IPS-15b (cell line): ENCODE measurements around the gene SHANK2.

Experiments
- H3K27me3 ChIP-seq: one replicate; pipeline ENCODE4 v1.6.1; 2013; ENCODE audit warnings: low read length; ENCODE audit not compliant: control insufficient read depth, insufficient read depth
- H3K36me3 ChIP-seq: one replicate; pipeline ENCODE4 v1.6.1; 2013; ENCODE audit warnings: low read length; ENCODE audit not compliant: control insufficient read depth, insufficient read depth
- H3K4me1 ChIP-seq: one replicate; pipeline ENCODE4 v1.6.1; 2013; ENCODE audit warnings: mild to moderate bottlenecking, low read length; ENCODE audit not compliant: control insufficient read depth, insufficient read depth
- H3K4me3 ChIP-seq: one replicate; pipeline ENCODE4 v1.5.1; 2013; ENCODE audit warnings: low read depth, low read length
- H3K9ac ChIP-seq: one replicate; pipeline ENCODE4 v1.6.1; 2013; ENCODE audit warnings: low read depth, mild to moderate bottlenecking, low read length
- H3K9me3 ChIP-seq: one replicate; pipeline ENCODE4 v1.6.1; 2013; ENCODE audit warnings: mild to moderate bottlenecking, low read length; ENCODE audit not compliant: control insufficient read depth, insufficient read depth

The SHANK2 gene

GRCh38 chr11:71211631-71212030 lies 40.7 kb downstream of the SHANK2 start:
- Histone ChIP-seq H3K9me3 (no peaks in the 10 kb centered on the region), H3K9ac (no peak overlapping the region), H3K4me1 (no peaks in the 10 kb centered on the region), H3K4me3 (no peak overlapping the region), H3K27me3 (no peaks in the 10 kb centered on the region), H3K36me3 (no peaks in the 10 kb centered on the region)

- H3K9me3 ChIP-seq: no peaks in the 10 kb centered on the region
- no peaks in the 10 kb centered on the region for H3K27me3 ChIP-seq
- no peaks in the 10 kb centered on the region for H3K4me1 ChIP-seq
- H3K36me3 ChIP-seq: no peaks in the 10 kb centered on the region
- no peak overlapping the region for H3K4me3 ChIP-seq
- H3K9ac ChIP-seq: no peak overlapping the region
Measured at GRCh38 chr11:71210861-71211260, 41.5 kb downstream of the SHANK2 start.

GRCh38 chr11:71209656-71210055 lies 42.7 kb downstream of the SHANK2 start:
- Histone ChIP-seq H3K36me3 (no peaks in the 10 kb centered on the region), H3K9ac (no peak overlapping the region), H3K27me3 (no peaks in the 10 kb centered on the region), H3K4me1 (no peaks in the 10 kb centered on the region), H3K4me3 (no peak overlapping the region), H3K9me3 (no peaks in the 10 kb centered on the region)

GRCh38 chr11:71209181-71209580 lies 43.2 kb downstream of the SHANK2 start:
- H3K9me3 ChIP-seq: no peaks in the 10 kb centered on the region
- no peak overlapping the region for H3K4me3 ChIP-seq
- no peaks in the 10 kb centered on the region for H3K4me1 ChIP-seq
- no peaks in the 10 kb centered on the region for H3K36me3 ChIP-seq
- H3K9ac ChIP-seq: no peak overlapping the region
- no peaks in the 10 kb centered on the region for H3K27me3 ChIP-seq

GRCh38 chr11:71208011-71208774 lies 44.2 kb downstream of the SHANK2 start:
- Histone ChIP-seq H3K36me3 (no peaks in the 10 kb centered on the region), H3K27me3 (no peaks in the 10 kb centered on the region), H3K9me3 (no peaks in the 10 kb centered on the region), H3K4me1 (no peaks in the 10 kb centered on the region), H3K9ac (no peak overlapping the region), H3K4me3 (no peak overlapping the region)

- Histone ChIP-seq H3K27me3 (no peaks in the 10 kb centered on the region), H3K9ac (no peak overlapping the region), H3K36me3 (no peaks in the 10 kb centered on the region), H3K4me3 (no peak overlapping the region), H3K4me1 (no peaks in the 10 kb centered on the region), H3K9me3 (no peaks in the 10 kb centered on the region)
Measured at GRCh38 chr11:71207563-71207962, 44.8 kb downstream of the SHANK2 start.

- Histone ChIP-seq H3K4me1 (no peaks in the 10 kb centered on the region), H3K27me3 (no peaks in the 10 kb centered on the region), H3K9ac (no peak overlapping the region), H3K36me3 (no peaks in the 10 kb centered on the region), H3K9me3 (no peaks in the 10 kb centered on the region), H3K4me3 (no peak overlapping the region)
Measured at GRCh38 chr11:71206186-71206585, 46.2 kb downstream of the SHANK2 start.

- Histone ChIP-seq H3K9ac (no peak overlapping the region), H3K36me3 (no peaks in the 10 kb centered on the region), H3K27me3 (no peaks in the 10 kb centered on the region), H3K4me1 (no peaks in the 10 kb centered on the region), H3K9me3 (no peaks in the 10 kb centered on the region), H3K4me3 (no peak overlapping the region)
Measured at GRCh38 chr11:71204748-71205664, 47.4 kb downstream of the SHANK2 start.

- Histone ChIP-seq H3K4me1 (no peaks in the 10 kb centered on the region), H3K9ac (no peak overlapping the region), H3K9me3 (no peaks in the 10 kb centered on the region), H3K36me3 (no peaks in the 10 kb centered on the region), H3K27me3 (no peaks in the 10 kb centered on the region), H3K4me3 (no peak overlapping the region)
Measured at GRCh38 chr11:71204294-71204693, 48.1 kb downstream of the SHANK2 start.

GRCh38 chr11:71203681-71204080 lies 48.7 kb downstream of the SHANK2 start:
- no peaks in the 10 kb centered on the region for H3K27me3 ChIP-seq
- H3K4me3 ChIP-seq: no peak overlapping the region
- H3K36me3 ChIP-seq: no peaks in the 10 kb centered on the region
- no peaks in the 10 kb centered on the region for H3K4me1 ChIP-seq
- H3K9ac ChIP-seq: no peak overlapping the region
- H3K9me3 ChIP-seq: no peaks in the 10 kb centered on the region

- H3K36me3 ChIP-seq: no peaks in the 10 kb centered on the region
- no peaks in the 10 kb centered on the region for H3K4me1 ChIP-seq
- H3K4me3 ChIP-seq: no peak overlapping the region
- no peaks in the 10 kb centered on the region for H3K27me3 ChIP-seq
- no peak overlapping the region for H3K9ac ChIP-seq
- no peaks in the 10 kb centered on the region for H3K9me3 ChIP-seq
Measured at GRCh38 chr11:71202966-71203365, 49.4 kb downstream of the SHANK2 start.

- no peaks in the 10 kb centered on the region for H3K36me3 ChIP-seq
Measured at GRCh38 chr11:71202598-71202944, 49.8 kb downstream of the SHANK2 start.

More at GRCh38 chr11:71202598-71202944, 49.8 kb downstream of the SHANK2 start:
- Histone ChIP-seq H3K9me3 (no peaks in the 10 kb centered on the region), H3K9ac (no peak overlapping the region), H3K4me1 (no peaks in the 10 kb centered on the region), H3K27me3 (no peaks in the 10 kb centered on the region), H3K4me3 (no peak overlapping the region)
